ENCODE data around the gene TMEM8B.

The TMEM8B gene

GRCh38 chr9:35852876-35853865 is 24.1 kb downstream of the TMEM8B start:
- H3K9ac ChIP-seq (ENCODE audit: low read depth in 1 of 2, low read length in 2 of 2): no peak overlapping the region
- no peak overlapping the region for H3K4me3 ChIP-seq (ENCODE audit: low read depth in 1 of 2, low read length in 2 of 2)
- H3K36me3 ChIP-seq (ENCODE audit: control insufficient read depth in 1 of 2, insufficient read depth in 2 of 2, low read length in 2 of 2): no peaks in the 10 kb centered on the region
- no peaks in the 10 kb centered on the region for H3K4me1 ChIP-seq (ENCODE audit: control insufficient read depth in 1 of 2, insufficient read depth in 2 of 2, low read length in 2 of 2)
- no peak overlapping the region for H3K27ac ChIP-seq (ENCODE audit: low read depth, low read length)
- no peaks in the 10 kb centered on the region for H3K9me3 ChIP-seq (ENCODE audit: control insufficient read depth in 1 of 2, low read length in 2 of 2)
- H3K27me3 ChIP-seq (ENCODE audit: control insufficient read depth in 1 of 2, insufficient read depth in 2 of 2, low read length in 2 of 2): no peaks in the 10 kb centered on the region

- Histone ChIP-seq H3K4me1 (ENCODE audit: control insufficient read depth in 1 of 2, insufficient read depth in 2 of 2, low read length in 2 of 2) (no peaks in the 10 kb centered on the region), H3K4me3 (ENCODE audit: low read depth in 1 of 2, low read length in 2 of 2) (no peak overlapping the region), H3K36me3 (ENCODE audit: control insufficient read depth in 1 of 2, insufficient read depth in 2 of 2, low read length in 2 of 2) (no peaks in the 10 kb centered on the region), H3K9ac (ENCODE audit: low read depth in 1 of 2, low read length in 2 of 2) (no peak overlapping the region), H3K27me3 (ENCODE audit: control insufficient read depth in 1 of 2, insufficient read depth in 2 of 2, low read length in 2 of 2) (peaks cover 0 to 1% of the 10 kb centered on the region in 2 donors), H3K9me3 (ENCODE audit: control insufficient read depth in 1 of 2, low read length in 2 of 2) (no peaks in the 10 kb centered on the region), H3K27ac (ENCODE audit: low read depth, low read length) (no peak overlapping the region)
These were observed 25.2 kb downstream of the TMEM8B start for GRCh38 chr9:35854091-35854762.

- Histone ChIP-seq H3K4me1 (ENCODE audit: control insufficient read depth in 1 of 2, insufficient read depth in 2 of 2, low read length in 2 of 2) (no peaks in the 10 kb centered on the region), H3K36me3 (ENCODE audit: control insufficient read depth in 1 of 2, insufficient read depth in 2 of 2, low read length in 2 of 2) (no peaks in the 10 kb centered on the region), H3K9ac (ENCODE audit: low read depth in 1 of 2, low read length in 2 of 2) (no peak overlapping the region), H3K27me3 (ENCODE audit: control insufficient read depth in 1 of 2, insufficient read depth in 2 of 2, low read length in 2 of 2) (peaks cover 16 to 19% of the 10 kb centered on the region in 2 donors), H3K9me3 (ENCODE audit: control insufficient read depth in 1 of 2, low read length in 2 of 2) (no peaks in the 10 kb centered on the region), H3K27ac (ENCODE audit: low read depth, low read length) (no peak overlapping the region), H3K4me3 (ENCODE audit: low read depth in 1 of 2, low read length in 2 of 2) (no peak overlapping the region)
These were observed 27.2 kb downstream of the TMEM8B start for GRCh38 chr9:35856206-35856605.

DNA sequence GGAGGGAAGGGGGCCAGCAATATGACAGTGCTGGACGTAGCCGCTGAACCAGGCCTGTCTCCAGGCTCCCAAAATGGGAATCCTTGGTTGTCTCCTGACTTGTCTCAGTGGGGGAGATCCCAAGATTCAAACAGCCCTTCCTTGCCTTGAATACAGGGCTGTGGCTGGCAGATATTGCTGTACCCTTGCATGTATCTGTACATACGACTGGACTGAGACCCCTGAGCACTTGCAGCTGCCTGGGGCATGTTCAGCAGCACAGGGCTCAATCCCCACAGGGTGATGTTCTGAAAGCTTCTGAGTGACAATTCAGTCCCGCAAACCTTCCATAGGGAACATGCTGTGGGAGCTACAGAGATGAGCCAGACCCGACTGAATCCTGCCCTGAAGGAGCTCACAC is 27.9 kb downstream of the TMEM8B start:
- Histone ChIP-seq H3K36me3 (ENCODE audit: control insufficient read depth in 1 of 2, insufficient read depth in 2 of 2, low read length in 2 of 2) (no peaks in the 10 kb centered on the region), H3K9me3 (ENCODE audit: control insufficient read depth in 1 of 2, low read length in 2 of 2) (no peaks in the 10 kb centered on the region), H3K27me3 (ENCODE audit: control insufficient read depth in 1 of 2, insufficient read depth in 2 of 2, low read length in 2 of 2) (peaks cover 23 to 25% of the 10 kb centered on the region in 2 donors), H3K27ac (ENCODE audit: low read depth, low read length) (no peak overlapping the region), H3K4me1 (ENCODE audit: control insufficient read depth in 1 of 2, insufficient read depth in 2 of 2, low read length in 2 of 2) (no peaks in the 10 kb centered on the region), H3K4me3 (ENCODE audit: low read depth in 1 of 2, low read length in 2 of 2) (no peak overlapping the region), H3K9ac (ENCODE audit: low read depth in 1 of 2, low read length in 2 of 2) (no peak overlapping the region)

GRCh38 chr9:35858458-35858857 is 29.4 kb downstream of the TMEM8B start:
- Histone ChIP-seq H3K27me3 (ENCODE audit: control insufficient read depth in 1 of 2, insufficient read depth in 2 of 2, low read length in 2 of 2) (peaks cover 29 to 32% of the 10 kb centered on the region in 2 donors), H3K9ac (ENCODE audit: low read depth in 1 of 2, low read length in 2 of 2) (no peak overlapping the region), H3K4me1 (ENCODE audit: control insufficient read depth in 1 of 2, insufficient read depth in 2 of 2, low read length in 2 of 2) (no peaks in the 10 kb centered on the region), H3K36me3 (ENCODE audit: control insufficient read depth in 1 of 2, insufficient read depth in 2 of 2, low read length in 2 of 2) (no peaks in the 10 kb centered on the region), H3K27ac (ENCODE audit: low read depth, low read length) (no peak overlapping the region), H3K4me3 (ENCODE audit: low read depth in 1 of 2, low read length in 2 of 2) (no peak overlapping the region), H3K9me3 (ENCODE audit: control insufficient read depth in 1 of 2, low read length in 2 of 2) (no peaks in the 10 kb centered on the region)

- Histone ChIP-seq H3K4me3 (ENCODE audit: low read depth in 1 of 2, low read length in 2 of 2) (no peak overlapping the region), H3K9ac (ENCODE audit: low read depth in 1 of 2, low read length in 2 of 2) (no peak overlapping the region), H3K27ac (ENCODE audit: low read depth, low read length) (no peak overlapping the region), H3K27me3 (ENCODE audit: control insufficient read depth in 1 of 2, insufficient read depth in 2 of 2, low read length in 2 of 2) (peaks cover 32 to 34% of the 10 kb centered on the region in 2 donors), H3K36me3 (ENCODE audit: control insufficient read depth in 1 of 2, insufficient read depth in 2 of 2, low read length in 2 of 2) (no peaks in the 10 kb centered on the region), H3K9me3 (ENCODE audit: control insufficient read depth in 1 of 2, low read length in 2 of 2) (no peaks in the 10 kb centered on the region), H3K4me1 (ENCODE audit: control insufficient read depth in 1 of 2, insufficient read depth in 2 of 2, low read length in 2 of 2) (no peaks in the 10 kb centered on the region)
These were observed 30.4 kb downstream of the TMEM8B start for GRCh38 chr9:35859310-35859989.

DNA sequence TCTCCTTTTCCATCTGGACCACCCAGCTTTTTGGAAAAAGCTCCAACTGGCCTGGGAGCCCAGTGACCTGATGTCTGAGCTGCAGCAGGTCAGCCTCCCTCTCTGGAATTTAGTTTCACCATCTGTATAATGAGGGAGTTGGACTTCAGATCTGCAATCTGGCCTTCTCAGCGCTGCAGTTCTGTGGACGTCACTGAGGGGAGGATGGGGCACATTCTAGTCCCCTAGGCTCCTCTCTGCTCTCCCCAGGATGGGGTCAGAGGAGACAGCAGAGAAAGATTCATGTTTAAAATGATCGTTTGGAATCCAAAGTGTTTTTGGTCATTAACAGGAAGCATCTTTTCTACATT is 30.9 kb downstream of the TMEM8B start:
- peaks cover 32 to 34% of the 10 kb centered on the region in 2 donors for H3K27me3 ChIP-seq (ENCODE audit: control insufficient read depth in 1 of 2, insufficient read depth in 2 of 2, low read length in 2 of 2)

GRCh38 chr9:35861161-35861897 is 32.3 kb downstream of the TMEM8B start:
- Histone ChIP-seq H3K9me3 (ENCODE audit: control insufficient read depth in 1 of 2, low read length in 2 of 2) (no peaks in the 10 kb centered on the region), H3K4me1 (ENCODE audit: control insufficient read depth in 1 of 2, insufficient read depth in 2 of 2, low read length in 2 of 2) (no peaks in the 10 kb centered on the region), H3K36me3 (ENCODE audit: control insufficient read depth in 1 of 2, insufficient read depth in 2 of 2, low read length in 2 of 2) (no peaks in the 10 kb centered on the region), H3K4me3 (ENCODE audit: low read depth in 1 of 2, low read length in 2 of 2) (no peak overlapping the region), H3K9ac (ENCODE audit: low read depth in 1 of 2, low read length in 2 of 2) (no peak overlapping the region), H3K27me3 (ENCODE audit: control insufficient read depth in 1 of 2, insufficient read depth in 2 of 2, low read length in 2 of 2) (peaks cover 32 to 34% of the 10 kb centered on the region in 2 donors), H3K27ac (ENCODE audit: low read depth, low read length) (no peak overlapping the region)

More for the DNA sequence above, 30.9 kb downstream of the TMEM8B start:
- no peaks in the 10 kb centered on the region for H3K9me3 ChIP-seq (ENCODE audit: control insufficient read depth in 1 of 2, low read length in 2 of 2)
- H3K27ac ChIP-seq (ENCODE audit: low read depth, low read length): no peak overlapping the region
- H3K9ac ChIP-seq (ENCODE audit: low read depth in 1 of 2, low read length in 2 of 2): no peak overlapping the region
- H3K36me3 ChIP-seq (ENCODE audit: control insufficient read depth in 1 of 2, insufficient read depth in 2 of 2, low read length in 2 of 2): no peaks in the 10 kb centered on the region
- H3K4me1 ChIP-seq (ENCODE audit: control insufficient read depth in 1 of 2, insufficient read depth in 2 of 2, low read length in 2 of 2): no peaks in the 10 kb centered on the region
- H3K4me3 ChIP-seq (ENCODE audit: low read depth in 1 of 2, low read length in 2 of 2): no peak overlapping the region

GRCh38 chr9:35862328-35862727 is 33.3 kb downstream of the TMEM8B start:
- no peaks in the 10 kb centered on the region for H3K9me3 ChIP-seq (ENCODE audit: control insufficient read depth in 1 of 2, low read length in 2 of 2)
- H3K4me3 ChIP-seq (ENCODE audit: low read depth in 1 of 2, low read length in 2 of 2): no peak overlapping the region
- H3K9ac ChIP-seq (ENCODE audit: low read depth in 1 of 2, low read length in 2 of 2): no peak overlapping the region
- no peaks in the 10 kb centered on the region for H3K4me1 ChIP-seq (ENCODE audit: control insufficient read depth in 1 of 2, insufficient read depth in 2 of 2, low read length in 2 of 2)
- H3K36me3 ChIP-seq (ENCODE audit: control insufficient read depth in 1 of 2, insufficient read depth in 2 of 2, low read length in 2 of 2): no peaks in the 10 kb centered on the region
- no peak overlapping the region for H3K27ac ChIP-seq (ENCODE audit: low read depth, low read length)
- peaks cover 32 to 34% of the 10 kb centered on the region in 2 donors for H3K27me3 ChIP-seq (ENCODE audit: control insufficient read depth in 1 of 2, insufficient read depth in 2 of 2, low read length in 2 of 2)

Measured in duodenal mucosa (tissue), 2 donors.